ENCODE measurements around the gene ADAMTS1.

ADAMTS1 gene

DNA sequence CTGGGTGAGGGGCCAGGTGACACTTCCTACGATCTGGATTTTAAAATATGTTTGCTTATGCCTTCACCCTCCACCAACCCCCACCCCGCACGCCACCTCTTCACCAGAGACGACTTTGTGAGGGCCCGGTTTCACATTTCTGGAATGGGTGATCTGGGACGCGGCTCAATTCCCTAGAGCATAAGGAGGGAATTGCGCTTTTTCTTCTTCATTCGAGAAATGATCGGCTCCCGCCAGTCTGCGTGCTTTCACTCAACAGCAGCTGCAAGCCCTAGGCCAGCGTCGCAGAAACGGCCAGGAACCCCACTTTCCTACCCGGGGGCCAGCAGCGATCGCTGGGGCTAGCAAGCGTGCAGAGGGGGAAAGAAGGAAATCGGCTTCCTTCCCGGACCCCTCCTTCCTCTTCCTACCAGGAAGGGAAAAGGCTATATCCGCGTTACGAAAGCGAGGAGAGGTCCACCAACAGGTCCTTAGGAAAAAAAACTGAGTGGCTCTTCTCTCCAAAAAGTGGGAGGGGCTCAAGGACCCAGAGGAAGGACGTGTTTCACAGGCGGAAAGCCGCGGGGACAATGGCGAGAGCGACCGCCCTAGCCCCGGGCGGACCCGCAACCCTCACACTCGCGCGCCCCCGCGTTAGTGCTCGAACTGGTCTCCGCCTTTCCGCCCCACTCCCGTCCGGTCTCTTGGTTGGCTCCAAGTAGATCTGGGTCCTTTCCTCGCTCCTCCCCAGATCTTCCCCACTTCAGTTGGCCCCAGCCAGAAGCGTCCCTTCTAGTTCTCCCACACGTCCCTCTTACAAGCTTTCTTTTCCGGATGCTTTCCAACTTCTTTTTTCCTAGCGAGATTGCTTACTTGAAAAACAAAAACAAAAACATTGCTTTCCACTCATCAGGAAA is 1.1 kb upstream of the ADAMTS1 start:
- H3K27me3 ChIP-seq (replicated peaks; ENCODE audit: control insufficient read depth, insufficient read depth, low read length, poor library complexity, severe bottlenecking) = peaks cover 7% of the 10 kb centered on the region
- H3K9me3 ChIP-seq (ENCODE audit: control insufficient read depth, low read length) = no peaks in the 10 kb centered on the region
- no peak for DNase-seq
- peaks cover 13% of the 10 kb centered on the region for H3K4me1 ChIP-seq (ENCODE audit: control insufficient read depth, insufficient read depth, low read length, poor library complexity, severe bottlenecking)
- H3K27ac ChIP-seq (ENCODE audit: insufficient read depth, low read length, poor library complexity, severe bottlenecking) = no peak overlapping the region
- H3K36me3 ChIP-seq (ENCODE audit: control insufficient read depth, insufficient read depth, low read length) = no peaks in the 10 kb centered on the region
- no peak overlapping the region for H3K4me3 ChIP-seq (ENCODE audit: insufficient read depth, low read depth, low read length, poor library complexity, severe bottlenecking)

DNA sequence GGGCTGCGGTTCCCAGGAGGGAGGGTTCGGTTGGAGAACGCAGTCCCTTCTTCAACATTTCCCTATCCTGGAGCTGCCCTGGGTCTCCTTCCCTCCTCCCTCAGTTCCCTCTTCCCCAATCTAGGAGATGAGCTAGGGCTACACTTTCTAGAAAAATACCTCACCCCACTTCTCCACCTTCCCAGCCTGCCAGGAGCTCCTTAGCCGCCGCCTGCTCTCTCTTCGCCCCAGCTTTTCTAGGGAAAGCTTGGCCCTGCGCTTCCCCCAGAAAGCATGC is 488 bp upstream of the ADAMTS1 start:
- Histone ChIP-seq H3K9me3 (ENCODE audit: control insufficient read depth, low read length) (no peaks in the 10 kb centered on the region), H3K27me3 (replicated peaks; ENCODE audit: control insufficient read depth, insufficient read depth, low read length, poor library complexity, severe bottlenecking) (peaks cover 7% of the 10 kb centered on the region), H3K36me3 (ENCODE audit: control insufficient read depth, insufficient read depth, low read length) (no peaks in the 10 kb centered on the region), H3K4me1 (ENCODE audit: control insufficient read depth, insufficient read depth, low read length, poor library complexity, severe bottlenecking) (peaks cover 13% of the 10 kb centered on the region), H3K27ac (ENCODE audit: insufficient read depth, low read length, poor library complexity, severe bottlenecking) (no peak overlapping the region), H3K4me3 (ENCODE audit: insufficient read depth, low read depth, low read length, poor library complexity, severe bottlenecking) (peak overlapping the region; percentile 31)
- no peak for DNase-seq

DNA sequence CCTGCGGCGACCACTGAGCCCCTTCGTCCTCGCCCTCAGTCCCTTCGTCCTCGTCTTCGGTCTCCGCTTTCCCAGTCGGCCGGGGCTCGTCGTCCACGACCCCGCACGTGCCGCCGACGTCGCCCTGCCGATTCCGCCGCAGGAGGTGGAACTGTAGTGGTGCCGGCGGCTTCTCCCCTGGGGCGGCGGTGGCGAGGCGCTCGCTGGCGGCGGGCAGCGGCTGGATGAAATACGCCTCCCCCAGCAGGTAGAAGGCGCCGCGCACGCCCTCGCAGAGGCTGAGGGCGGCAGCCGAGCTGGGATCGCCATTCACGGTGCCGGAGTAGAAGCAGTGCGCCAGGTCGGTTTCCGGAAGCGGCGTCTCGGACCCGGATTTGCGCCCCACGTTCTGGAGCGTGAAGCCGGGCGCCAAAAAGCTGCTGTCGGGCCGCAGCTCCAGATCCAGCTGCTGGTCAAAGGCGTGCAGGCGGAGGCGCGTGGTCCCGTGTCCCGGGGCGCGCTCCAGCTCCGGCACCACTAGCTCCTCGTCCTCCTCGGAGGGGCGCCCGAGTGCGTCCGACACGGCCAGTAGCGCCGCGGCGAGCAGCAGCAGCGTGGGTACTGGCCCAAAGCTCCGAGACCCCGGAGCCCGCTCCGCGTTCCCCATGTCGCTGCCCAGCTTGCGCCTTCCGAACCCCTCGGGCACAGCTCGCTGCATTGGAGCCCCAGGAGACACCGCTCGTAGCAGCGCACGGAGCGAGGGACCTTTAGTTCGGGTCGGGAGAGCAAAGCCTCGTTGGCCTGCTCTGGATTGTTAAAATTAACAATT is 747 bp downstream of the ADAMTS1 start:
- H3K27me3 ChIP-seq (replicated peaks; ENCODE audit: control insufficient read depth, insufficient read depth, low read length, poor library complexity, severe bottlenecking) = peaks cover 7% of the 10 kb centered on the region

DNA sequence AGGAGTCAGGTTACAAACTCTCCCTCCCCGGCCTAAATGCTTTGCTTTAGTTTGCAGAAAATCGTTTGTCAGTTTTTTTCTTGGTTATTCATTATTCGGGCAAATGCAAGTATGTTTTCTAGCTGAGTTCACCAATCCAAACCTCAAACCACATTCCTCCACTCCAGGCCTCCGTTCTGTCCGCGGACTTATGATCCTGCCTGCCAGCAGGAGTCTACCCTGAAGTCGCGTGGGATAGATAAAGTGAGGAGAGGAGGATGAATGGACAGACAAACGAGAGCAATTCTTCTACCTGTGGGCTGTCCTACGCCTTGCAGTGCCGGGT is 1.3 kb downstream of the ADAMTS1 start:
- Histone ChIP-seq H3K4me1 (ENCODE audit: control insufficient read depth, insufficient read depth, low read length, poor library complexity, severe bottlenecking) (peaks cover 13% of the 10 kb centered on the region), H3K27me3 (replicated peaks; ENCODE audit: control insufficient read depth, insufficient read depth, low read length, poor library complexity, severe bottlenecking) (peaks cover 7% of the 10 kb centered on the region), H3K4me3 (ENCODE audit: insufficient read depth, low read depth, low read length, poor library complexity, severe bottlenecking) (peak overlapping the region; percentile 31), H3K27ac (ENCODE audit: insufficient read depth, low read length, poor library complexity, severe bottlenecking) (no peak overlapping the region), H3K36me3 (ENCODE audit: control insufficient read depth, insufficient read depth, low read length) (no peaks in the 10 kb centered on the region), H3K9me3 (ENCODE audit: control insufficient read depth, low read length) (no peaks in the 10 kb centered on the region)
- DNase-seq = no peak

More for the DNA sequence above, 747 bp downstream of the ADAMTS1 start:
- Histone ChIP-seq H3K36me3 (ENCODE audit: control insufficient read depth, insufficient read depth, low read length) (no peaks in the 10 kb centered on the region), H3K9me3 (ENCODE audit: control insufficient read depth, low read length) (no peaks in the 10 kb centered on the region), H3K27ac (ENCODE audit: insufficient read depth, low read length, poor library complexity, severe bottlenecking) (no peak overlapping the region), H3K4me1 (ENCODE audit: control insufficient read depth, insufficient read depth, low read length, poor library complexity, severe bottlenecking) (peaks cover 13% of the 10 kb centered on the region), H3K4me3 (ENCODE audit: insufficient read depth, low read depth, low read length, poor library complexity, severe bottlenecking) (peak overlapping the region; percentile 31)
- DNase-seq = no peak

DNA sequence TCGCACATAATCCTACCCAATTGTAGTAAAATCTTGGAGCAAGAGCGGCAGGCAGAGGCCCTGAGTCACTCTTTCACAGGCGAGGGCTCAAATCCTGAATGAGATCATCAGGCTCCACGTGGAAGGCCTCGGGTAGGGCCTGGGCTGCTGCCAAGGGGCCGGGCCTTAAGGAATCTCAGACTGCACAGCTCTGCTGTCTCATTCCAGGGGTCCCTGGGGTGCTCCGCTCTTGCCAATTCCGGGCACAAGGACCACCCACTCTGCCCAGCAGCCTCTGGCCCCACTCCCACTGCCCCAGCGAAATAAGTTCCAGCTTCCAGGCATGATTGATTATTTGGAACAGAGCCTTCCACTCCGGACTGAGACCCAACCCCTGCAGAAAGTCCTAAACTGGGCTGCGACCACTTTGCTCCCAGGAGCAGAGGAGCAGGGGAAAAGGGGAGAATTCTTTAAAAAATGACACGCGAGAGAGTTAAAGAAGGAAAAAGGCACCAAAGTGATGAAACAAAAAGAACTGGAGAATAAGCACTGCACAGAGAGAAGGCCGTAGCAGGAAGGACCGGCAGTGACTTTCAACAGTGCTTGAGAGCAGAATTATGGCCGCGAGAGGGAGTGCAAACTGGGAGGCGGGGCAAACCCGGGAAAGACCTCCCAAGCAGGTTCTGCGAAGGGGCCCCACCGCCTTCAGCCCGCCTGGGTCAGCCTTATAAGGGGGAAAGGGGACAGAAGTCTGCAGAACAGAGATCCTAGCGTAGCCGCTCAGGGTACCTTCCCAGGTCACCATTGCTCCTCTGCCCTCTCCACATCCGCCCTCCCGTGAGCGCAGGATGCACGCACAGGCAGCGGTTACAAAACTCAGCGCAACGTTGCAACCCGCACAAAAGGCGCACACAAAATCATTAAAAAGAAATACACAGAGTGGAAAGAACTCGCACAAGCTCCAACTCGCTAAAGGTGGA is 2.0 kb downstream of the ADAMTS1 start:
- Histone ChIP-seq H3K27ac (ENCODE audit: insufficient read depth, low read length, poor library complexity, severe bottlenecking) (no peak overlapping the region), H3K27me3 (replicated peaks; ENCODE audit: control insufficient read depth, insufficient read depth, low read length, poor library complexity, severe bottlenecking) (peaks cover 7% of the 10 kb centered on the region), H3K9me3 (ENCODE audit: control insufficient read depth, low read length) (no peaks in the 10 kb centered on the region), H3K36me3 (ENCODE audit: control insufficient read depth, insufficient read depth, low read length) (no peaks in the 10 kb centered on the region), H3K4me3 (ENCODE audit: insufficient read depth, low read depth, low read length, poor library complexity, severe bottlenecking) (no peak overlapping the region), H3K4me1 (ENCODE audit: control insufficient read depth, insufficient read depth, low read length, poor library complexity, severe bottlenecking) (peaks cover 13% of the 10 kb centered on the region)
- DNase-seq = no peak

DNA sequence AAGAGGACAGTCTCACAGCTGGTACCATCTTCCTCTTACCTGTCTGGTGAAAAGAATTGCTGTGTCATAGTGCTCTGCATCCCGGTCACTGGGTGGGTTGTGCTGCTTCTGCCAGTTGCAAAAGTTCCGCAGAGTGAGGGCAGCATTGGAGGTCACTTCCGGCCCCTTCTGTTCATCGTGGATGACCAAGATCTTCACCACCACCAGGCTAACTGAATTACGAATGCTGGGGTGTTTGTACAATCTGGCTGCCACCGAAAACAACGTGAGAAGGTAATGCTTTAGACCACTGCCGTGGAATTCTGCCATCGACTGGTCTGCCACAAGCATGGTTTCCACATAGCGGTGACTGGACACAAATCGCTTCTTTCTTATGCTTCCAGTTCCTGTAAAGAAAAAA is 2.9 kb downstream of the ADAMTS1 start:
- peaks cover 13% of the 10 kb centered on the region for H3K4me1 ChIP-seq (ENCODE audit: control insufficient read depth, insufficient read depth, low read length, poor library complexity, severe bottlenecking)
- H3K4me3 ChIP-seq (ENCODE audit: insufficient read depth, low read depth, low read length, poor library complexity, severe bottlenecking) = no peak overlapping the region
- H3K9me3 ChIP-seq (ENCODE audit: control insufficient read depth, low read length) = no peaks in the 10 kb centered on the region
- no peak overlapping the region for H3K27ac ChIP-seq (ENCODE audit: insufficient read depth, low read length, poor library complexity, severe bottlenecking)
- H3K36me3 ChIP-seq (ENCODE audit: control insufficient read depth, insufficient read depth, low read length) = no peaks in the 10 kb centered on the region
- DNase-seq = no peak
- H3K27me3 ChIP-seq (replicated peaks; ENCODE audit: control insufficient read depth, insufficient read depth, low read length, poor library complexity, severe bottlenecking) = peaks cover 7% of the 10 kb centered on the region

DNA sequence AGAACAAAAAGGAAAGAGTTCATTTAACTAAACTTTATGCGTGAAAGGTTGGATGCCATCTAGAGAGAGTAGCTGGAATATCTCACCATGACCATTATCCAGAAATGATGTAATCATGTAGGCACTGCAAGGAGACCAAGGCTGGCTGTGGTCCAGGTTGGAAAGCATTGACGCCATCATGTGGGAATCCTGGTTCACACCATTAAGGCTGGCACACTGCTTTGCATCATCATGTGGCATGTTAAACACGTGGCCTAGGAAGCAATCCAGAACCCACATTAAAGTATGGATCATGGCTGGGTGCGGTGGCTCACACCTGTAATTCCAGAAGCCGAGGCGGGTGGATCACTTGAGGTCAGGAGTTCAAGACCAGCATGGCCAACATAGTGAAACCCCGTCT is 4.3 kb downstream of the ADAMTS1 start:
- DNase-seq = no peak
- Histone ChIP-seq H3K27ac (ENCODE audit: insufficient read depth, low read length, poor library complexity, severe bottlenecking) (no peak overlapping the region), H3K9me3 (ENCODE audit: control insufficient read depth, low read length) (no peaks in the 10 kb centered on the region), H3K4me3 (ENCODE audit: insufficient read depth, low read depth, low read length, poor library complexity, severe bottlenecking) (no peak overlapping the region), H3K4me1 (ENCODE audit: control insufficient read depth, insufficient read depth, low read length, poor library complexity, severe bottlenecking) (peaks cover 10% of the 10 kb centered on the region), H3K36me3 (ENCODE audit: control insufficient read depth, insufficient read depth, low read length) (no peaks in the 10 kb centered on the region), H3K27me3 (replicated peaks; ENCODE audit: control insufficient read depth, insufficient read depth, low read length, poor library complexity, severe bottlenecking) (peaks cover 4% of the 10 kb centered on the region)

DNA sequence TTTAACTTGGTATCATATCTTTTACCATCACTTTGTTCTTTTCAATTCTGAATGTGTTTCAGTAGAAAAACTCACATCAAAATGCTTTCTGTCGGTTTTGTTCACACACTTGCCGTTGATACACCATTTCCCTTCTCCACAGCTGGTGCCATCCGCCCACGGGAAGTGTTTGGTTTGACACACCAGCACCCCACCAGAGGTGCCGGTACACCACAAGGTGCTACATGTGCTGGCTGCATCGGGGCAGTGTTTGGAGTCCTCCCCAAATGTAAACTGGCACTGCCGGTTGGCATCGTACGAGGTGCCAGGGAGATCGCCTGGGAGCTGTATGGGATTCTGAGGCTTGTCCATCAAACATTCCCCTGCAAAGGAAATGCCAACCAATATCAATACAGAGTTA is 5.0 kb downstream of the ADAMTS1 start:
- Histone ChIP-seq H3K27ac (ENCODE audit: insufficient read depth, low read length, poor library complexity, severe bottlenecking) (no peak overlapping the region), H3K4me3 (ENCODE audit: insufficient read depth, low read depth, low read length, poor library complexity, severe bottlenecking) (no peak overlapping the region), H3K27me3 (replicated peaks; ENCODE audit: control insufficient read depth, insufficient read depth, low read length, poor library complexity, severe bottlenecking) (no peaks in the 10 kb centered on the region), H3K36me3 (ENCODE audit: control insufficient read depth, insufficient read depth, low read length) (no peaks in the 10 kb centered on the region), H3K4me1 (ENCODE audit: control insufficient read depth, insufficient read depth, low read length, poor library complexity, severe bottlenecking) (peaks cover 3% of the 10 kb centered on the region), H3K9me3 (ENCODE audit: control insufficient read depth, low read length) (no peaks in the 10 kb centered on the region)
- DNase-seq = no peak

DNA sequence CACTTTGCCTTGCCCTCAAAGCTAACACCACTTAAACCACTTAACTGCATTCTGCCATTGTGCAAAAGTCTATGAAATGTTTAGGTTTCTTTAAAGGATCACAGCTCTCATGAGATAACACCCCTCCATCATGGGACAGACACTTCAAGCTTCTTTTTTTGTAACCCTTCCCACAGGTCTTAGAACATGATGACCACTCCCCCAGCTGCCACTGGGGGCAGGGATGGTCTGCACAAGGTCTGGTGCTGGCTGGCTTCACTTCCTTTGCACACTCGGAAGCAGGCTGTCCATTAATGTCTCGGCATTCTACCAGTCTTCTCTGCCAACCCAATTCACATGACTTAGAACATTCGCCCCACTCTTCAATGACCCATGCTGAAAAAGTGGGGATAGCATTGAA is 7.7 kb downstream of the ADAMTS1 start:
- Histone ChIP-seq H3K27ac (ENCODE audit: insufficient read depth, low read length, poor library complexity, severe bottlenecking) (no peak overlapping the region), H3K36me3 (ENCODE audit: control insufficient read depth, insufficient read depth, low read length) (no peaks in the 10 kb centered on the region), H3K9me3 (ENCODE audit: control insufficient read depth, low read length) (no peaks in the 10 kb centered on the region), H3K27me3 (replicated peaks; ENCODE audit: control insufficient read depth, insufficient read depth, low read length, poor library complexity, severe bottlenecking) (no peaks in the 10 kb centered on the region), H3K4me3 (ENCODE audit: insufficient read depth, low read depth, low read length, poor library complexity, severe bottlenecking) (no peak overlapping the region), H3K4me1 (ENCODE audit: control insufficient read depth, insufficient read depth, low read length, poor library complexity, severe bottlenecking) (no peaks in the 10 kb centered on the region)
- DNase-seq = no peak

Measured in effector memory CD4-positive, alpha-beta T cell (primary cell).